ENCODE data around the gene TTC24. TPM values are rescaled to one million over a fixed set of nuclear protein-coding genes. Genes with fewer than 3 reads are reported as not detected.
A peak's percentile ranks its signal among the peaks of the same experiment; 100 is the strongest.

TTC24 gene
- total and polyA plus RNA-seq, 2 experiments from 2014 or later = not detected

DNA sequence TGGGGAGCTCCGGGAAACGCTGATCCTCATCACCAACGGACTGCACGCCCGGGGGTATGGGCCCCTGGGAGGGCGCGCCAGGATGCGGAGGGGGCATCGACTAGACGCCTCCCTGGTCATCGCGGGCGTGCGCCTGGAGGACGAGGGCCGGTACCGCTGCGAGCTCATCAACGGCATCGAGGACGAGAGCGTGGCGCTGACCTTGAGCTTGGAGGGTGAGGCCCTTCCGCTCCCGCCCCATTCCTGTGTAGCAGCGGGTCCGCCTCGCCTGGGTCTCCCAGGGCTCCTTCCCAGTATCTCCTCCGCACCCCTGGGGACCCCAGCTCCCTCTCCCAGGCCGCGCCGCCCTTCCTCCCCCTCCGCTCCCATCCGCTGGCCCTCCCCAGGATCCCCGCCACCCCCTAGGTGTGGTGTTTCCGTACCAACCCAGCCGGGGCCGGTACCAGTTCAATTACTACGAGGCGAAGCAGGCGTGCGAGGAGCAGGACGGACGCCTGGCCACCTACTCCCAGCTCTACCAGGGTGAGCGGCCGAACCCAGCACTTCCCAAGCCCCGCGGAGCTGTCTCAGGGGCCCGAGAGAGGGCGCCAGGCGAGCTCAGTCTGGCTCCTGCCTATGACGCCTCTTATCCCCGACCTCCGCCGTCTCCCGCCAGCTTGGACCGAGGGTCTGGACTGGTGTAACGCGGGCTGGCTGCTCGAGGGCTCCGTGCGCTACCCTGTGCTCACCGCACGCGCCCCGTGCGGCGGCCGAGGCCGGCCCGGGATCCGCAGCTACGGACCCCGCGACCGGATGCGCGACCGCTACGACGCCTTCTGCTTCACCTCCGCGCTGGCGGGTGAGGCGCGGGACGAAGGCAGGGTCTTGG, 44.7 kb downstream of the TTC24 start:
- Mint-ChIP-seq H3K4me3 (peak overlapping the region; percentile 74), H3K4me1 (peaks cover 9% of the 10 kb centered on the region), H3K27ac (no peak overlapping the region), H3K36me3 (ENCODE audit: low read depth) (no peaks in the 10 kb centered on the region), H3K27me3 (ENCODE audit: insufficient read depth, low read depth, poor library complexity) (peaks cover 57% of the 10 kb centered on the region), H3K9me3 (no peaks in the 10 kb centered on the region; the same call in 2 of the 3 replicates)
- TF ChIP-seq CREB1 (CRISPR knock-in tag; IDR thresholded peaks at IDR 0.05; ENCODE audit: low read depth) = peak; percentile 86
- TF ChIP-seq, protein P1, sequence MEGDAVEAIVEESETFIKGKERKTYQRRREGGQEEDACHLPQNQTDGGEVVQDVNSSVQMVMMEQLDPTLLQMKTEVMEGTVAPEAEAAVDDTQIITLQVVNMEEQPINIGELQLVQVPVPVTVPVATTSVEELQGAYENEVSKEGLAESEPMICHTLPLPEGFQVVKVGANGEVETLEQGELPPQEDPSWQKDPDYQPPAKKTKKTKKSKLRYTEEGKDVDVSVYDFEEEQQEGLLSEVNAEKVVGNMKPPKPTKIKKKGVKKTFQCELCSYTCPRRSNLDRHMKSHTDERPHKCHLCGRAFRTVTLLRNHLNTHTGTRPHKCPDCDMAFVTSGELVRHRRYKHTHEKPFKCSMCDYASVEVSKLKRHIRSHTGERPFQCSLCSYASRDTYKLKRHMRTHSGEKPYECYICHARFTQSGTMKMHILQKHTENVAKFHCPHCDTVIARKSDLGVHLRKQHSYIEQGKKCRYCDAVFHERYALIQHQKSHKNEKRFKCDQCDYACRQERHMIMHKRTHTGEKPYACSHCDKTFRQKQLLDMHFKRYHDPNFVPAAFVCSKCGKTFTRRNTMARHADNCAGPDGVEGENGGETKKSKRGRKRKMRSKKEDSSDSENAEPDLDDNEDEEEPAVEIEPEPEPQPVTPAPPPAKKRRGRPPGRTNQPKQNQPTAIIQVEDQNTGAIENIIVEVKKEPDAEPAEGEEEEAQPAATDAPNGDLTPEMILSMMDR (conservative IDR thresholded peaks at IDR 0.05; ENCODE audit: low read depth in 2 of 2) = peak; percentile 44 to 53
- peak; percentile 93 for TF ChIP-seq EZH2 (IDR thresholded peaks at IDR 0.05; ENCODE audit: low read depth, unreplicated experiment)
- TF ChIP-seq EZH2phosphoT487 (IDR thresholded peaks at IDR 0.05; ENCODE audit: unreplicated experiment) = no peak
- H3K4me2 ChIP-seq = peak overlapping the region; percentile 95
- peaks cover 8% of the 10 kb centered on the region; the same call in 1 of the 2 replicates for H3K4me1 ChIP-seq (ENCODE audit: insufficient read depth)
- H3K9me2 ChIP-seq (ENCODE audit: insufficient read depth) = no peaks in the 10 kb centered on the region
- DNase-seq (ENCODE audit: low spot score) (peak; percentile 90), ATAC-seq (peak; percentile 82)
- no peak overlapping the region for H3K27ac ChIP-seq (ENCODE audit: low read depth)
- no peaks in the 10 kb centered on the region for H3K79me2 ChIP-seq (replicated peaks; ENCODE audit: insufficient read depth)
- peaks cover 13% of the 10 kb centered on the region; the same call in 1 of the 2 replicates for H3F3A ChIP-seq (replicated peaks; ENCODE audit: low read depth)
- H3K27me3 ChIP-seq (ENCODE audit: insufficient read depth) = peaks cover 80% of the 10 kb centered on the region
- H3K36me3 ChIP-seq (ENCODE audit: insufficient read depth) = no peaks in the 10 kb centered on the region; the same call in 1 of the 2 replicates
- H4K20me1 ChIP-seq (replicated peaks; ENCODE audit: insufficient read depth) = no peaks in the 10 kb centered on the region
- H3K4me3 ChIP-seq = peak overlapping the region; percentile 78
- H2AFZ ChIP-seq = peak overlapping the region; percentile 95

DNA sequence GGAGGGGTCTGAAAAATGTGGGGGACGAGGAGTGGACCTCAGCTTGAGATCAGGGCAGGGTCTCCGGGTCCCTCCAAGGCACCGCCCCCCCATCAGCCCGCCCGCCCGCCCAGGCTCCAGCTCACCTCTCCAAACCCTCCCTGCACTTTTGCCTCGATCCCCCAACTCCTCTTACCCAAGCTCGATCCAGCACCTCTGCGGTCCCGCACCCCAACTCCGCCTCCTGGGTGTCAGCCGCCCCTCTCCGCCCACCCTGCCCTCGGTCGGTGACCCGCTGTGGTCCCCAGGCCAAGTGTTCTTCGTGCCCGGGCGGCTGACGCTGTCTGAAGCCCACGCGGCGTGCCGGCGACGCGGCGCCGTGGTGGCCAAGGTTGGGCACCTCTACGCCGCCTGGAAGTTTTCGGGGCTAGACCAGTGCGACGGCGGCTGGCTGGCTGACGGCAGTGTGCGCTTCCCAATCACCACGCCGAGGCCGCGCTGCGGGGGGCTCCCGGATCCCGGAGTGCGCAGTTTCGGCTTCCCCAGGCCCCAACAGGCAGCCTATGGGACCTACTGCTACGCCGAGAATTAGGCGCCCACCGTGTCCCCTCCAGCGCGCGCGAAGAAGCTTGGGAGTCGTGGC, 45.4 kb downstream of the TTC24 start:
- Mint-ChIP-seq H3K27me3 (ENCODE audit: insufficient read depth, low read depth, poor library complexity) (peaks cover 55% of the 10 kb centered on the region), H3K9me3 (no peaks in the 10 kb centered on the region; the same call in 2 of the 3 replicates), H3K4me1 (peaks cover 4% of the 10 kb centered on the region), H3K4me3 (peak overlapping the region; percentile 74), H3K27ac (no peak overlapping the region), H3K36me3 (ENCODE audit: low read depth) (no peaks in the 10 kb centered on the region)
- TF ChIP-seq EZH2phosphoT487 (IDR thresholded peaks at IDR 0.05; ENCODE audit: unreplicated experiment) (peak; percentile 35), EZH2 (IDR thresholded peaks at IDR 0.05; ENCODE audit: low read depth, unreplicated experiment) (peak; percentile 76), JUNB (IDR thresholded peaks at IDR 0.05; ENCODE audit: unreplicated experiment) (peak; percentile 14)
- TF ChIP-seq, protein P2, sequence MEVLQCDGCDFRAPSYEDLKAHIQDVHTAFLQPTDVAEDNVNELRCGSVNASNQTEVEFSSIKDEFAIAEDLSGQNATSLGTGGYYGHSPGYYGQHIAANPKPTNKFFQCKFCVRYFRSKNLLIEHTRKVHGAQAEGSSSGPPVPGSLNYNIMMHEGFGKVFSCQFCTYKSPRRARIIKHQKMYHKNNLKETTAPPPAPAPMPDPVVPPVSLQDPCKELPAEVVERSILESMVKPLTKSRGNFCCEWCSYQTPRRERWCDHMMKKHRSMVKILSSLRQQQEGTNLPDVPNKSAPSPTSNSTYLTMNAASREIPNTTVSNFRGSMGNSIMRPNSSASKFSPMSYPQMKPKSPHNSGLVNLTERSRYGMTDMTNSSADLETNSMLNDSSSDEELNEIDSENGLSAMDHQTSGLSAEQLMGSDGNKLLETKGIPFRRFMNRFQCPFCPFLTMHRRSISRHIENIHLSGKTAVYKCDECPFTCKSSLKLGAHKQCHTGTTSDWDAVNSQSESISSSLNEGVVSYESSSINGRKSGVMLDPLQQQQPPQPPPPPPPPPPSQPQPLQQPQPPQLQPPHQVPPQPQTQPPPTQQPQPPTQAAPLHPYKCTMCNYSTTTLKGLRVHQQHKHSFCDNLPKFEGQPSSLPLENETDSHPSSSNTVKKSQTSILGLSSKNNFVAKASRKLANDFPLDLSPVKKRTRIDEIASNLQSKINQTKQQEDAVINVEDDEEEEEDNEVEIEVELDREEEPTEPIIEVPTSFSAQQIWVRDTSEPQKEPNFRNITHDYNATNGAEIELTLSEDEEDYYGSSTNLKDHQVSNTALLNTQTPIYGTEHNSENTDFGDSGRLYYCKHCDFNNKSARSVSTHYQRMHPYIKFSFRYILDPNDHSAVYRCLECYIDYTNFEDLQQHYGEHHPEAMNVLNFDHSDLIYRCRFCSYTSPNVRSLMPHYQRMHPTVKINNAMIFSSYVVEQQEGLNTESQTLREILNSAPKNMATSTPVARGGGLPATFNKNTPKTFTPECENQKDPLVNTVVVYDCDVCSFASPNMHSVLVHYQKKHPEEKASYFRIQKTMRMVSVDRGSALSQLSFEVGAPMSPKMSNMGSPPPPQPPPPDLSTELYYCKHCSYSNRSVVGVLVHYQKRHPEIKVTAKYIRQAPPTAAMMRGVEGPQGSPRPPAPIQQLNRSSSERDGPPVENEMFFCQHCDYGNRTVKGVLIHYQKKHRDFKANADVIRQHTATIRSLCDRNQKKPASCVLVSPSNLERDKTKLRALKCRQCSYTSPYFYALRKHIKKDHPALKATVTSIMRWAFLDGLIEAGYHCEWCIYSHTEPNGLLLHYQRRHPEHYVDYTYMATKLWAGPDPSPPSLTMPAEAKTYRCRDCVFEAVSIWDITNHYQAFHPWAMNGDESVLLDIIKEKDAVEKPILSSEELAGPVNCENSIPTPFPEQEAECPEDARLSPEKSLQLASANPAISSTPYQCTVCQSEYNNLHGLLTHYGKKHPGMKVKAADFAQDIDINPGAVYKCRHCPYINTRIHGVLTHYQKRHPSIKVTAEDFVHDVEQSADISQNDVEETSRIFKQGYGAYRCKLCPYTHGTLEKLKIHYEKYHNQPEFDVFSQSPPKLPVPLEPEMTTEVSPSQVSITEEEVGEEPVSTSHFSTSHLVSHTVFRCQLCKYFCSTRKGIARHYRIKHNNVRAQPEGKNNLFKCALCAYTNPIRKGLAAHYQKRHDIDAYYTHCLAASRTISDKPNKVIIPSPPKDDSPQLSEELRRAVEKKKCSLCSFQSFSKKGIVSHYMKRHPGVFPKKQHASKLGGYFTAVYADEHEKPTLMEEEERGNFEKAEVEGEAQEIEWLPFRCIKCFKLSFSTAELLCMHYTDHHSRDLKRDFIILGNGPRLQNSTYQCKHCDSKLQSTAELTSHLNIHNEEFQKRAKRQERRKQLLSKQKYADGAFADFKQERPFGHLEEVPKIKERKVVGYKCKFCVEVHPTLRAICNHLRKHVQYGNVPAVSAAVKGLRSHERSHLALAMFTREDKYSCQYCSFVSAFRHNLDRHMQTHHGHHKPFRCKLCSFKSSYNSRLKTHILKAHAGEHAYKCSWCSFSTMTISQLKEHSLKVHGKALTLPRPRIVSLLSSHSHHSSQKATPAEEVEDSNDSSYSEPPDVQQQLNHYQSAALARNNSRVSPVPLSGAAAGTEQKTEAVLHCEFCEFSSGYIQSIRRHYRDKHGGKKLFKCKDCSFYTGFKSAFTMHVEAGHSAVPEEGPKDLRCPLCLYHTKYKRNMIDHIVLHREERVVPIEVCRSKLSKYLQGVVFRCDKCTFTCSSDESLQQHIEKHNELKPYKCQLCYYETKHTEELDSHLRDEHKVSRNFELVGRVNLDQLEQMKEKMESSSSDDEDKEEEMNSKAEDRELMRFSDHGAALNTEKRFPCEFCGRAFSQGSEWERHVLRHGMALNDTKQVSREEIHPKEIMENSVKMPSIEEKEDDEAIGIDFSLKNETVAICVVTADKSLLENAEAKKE (CRISPR knock-in tag; IDR thresholded peaks at IDR 0.05) = no peak
- Histone ChIP-seq H3K79me2 (replicated peaks; ENCODE audit: insufficient read depth) (no peaks in the 10 kb centered on the region), H3K4me1 (ENCODE audit: insufficient read depth) (peaks cover 6% of the 10 kb centered on the region; the same call in 1 of the 2 replicates), H2AFZ (peak overlapping the region; percentile 76), H3K36me3 (ENCODE audit: insufficient read depth) (no peaks in the 10 kb centered on the region; the same call in 1 of the 2 replicates), H3K27me3 (ENCODE audit: insufficient read depth) (peaks cover 79% of the 10 kb centered on the region), H3K27ac (ENCODE audit: low read depth) (no peak overlapping the region), H3K4me3 (peak overlapping the region; percentile 78), H3K9me2 (ENCODE audit: insufficient read depth) (no peaks in the 10 kb centered on the region), H3K4me2 (peak overlapping the region; percentile 95), H3F3A (replicated peaks; ENCODE audit: low read depth) (peaks cover 12% of the 10 kb centered on the region; the same call in 1 of the 2 replicates), H4K20me1 (replicated peaks; ENCODE audit: insufficient read depth) (no peaks in the 10 kb centered on the region)
- ATAC-seq = peak; percentile 24
- peak; percentile 56 for DNase-seq (ENCODE audit: low spot score)
